HG02623 (cell line): ENCODE results near the gene DHRS7B.
"Not testable (repeated sequence)": the region's sequence is repeated elsewhere in the genome, so short reads cannot be mapped to it uniquely, and the experiment has no call there.

Source experiments
- ATAC-seq: cut with Tn5 transposase; IDR thresholded peaks from one replicate; pipeline ENCODE4 v1.9.1; 2021; ENCODE audit warnings: moderate library complexity; ENCODE audit not compliant: unreplicated experiment

Gene DHRS7B

DNA sequence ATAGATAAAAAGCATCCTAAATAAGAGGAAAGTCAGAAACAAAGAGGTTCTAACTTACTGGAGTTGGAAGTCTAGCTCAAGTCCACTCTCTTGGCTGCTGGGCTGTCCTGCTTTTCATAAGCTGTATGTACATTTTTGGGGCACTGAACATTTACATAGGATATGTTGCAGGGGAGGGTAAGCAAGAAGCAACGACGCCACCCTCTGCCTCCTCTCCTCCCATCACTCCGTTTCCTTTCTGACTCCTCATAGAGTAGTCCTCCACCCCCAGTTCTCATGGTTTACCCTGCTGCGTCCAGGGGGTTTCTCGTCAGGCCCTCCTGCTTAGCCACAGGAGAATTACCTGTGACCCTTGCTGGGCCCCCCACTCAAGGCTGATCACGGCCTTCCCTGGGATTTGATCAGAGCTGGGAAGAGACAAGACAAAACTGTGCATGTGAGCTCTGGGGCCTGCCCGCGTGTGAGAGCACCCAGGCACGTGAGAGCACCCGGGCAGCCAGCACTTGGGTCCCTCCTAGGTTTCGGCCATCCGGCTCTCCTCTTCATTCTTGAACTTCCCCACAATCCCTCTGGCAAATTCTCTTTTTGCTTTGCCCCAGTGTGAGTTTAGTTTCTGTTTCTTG is 50.1 kb downstream of the DHRS7B start:
- ATAC-seq: no peak

DNA sequence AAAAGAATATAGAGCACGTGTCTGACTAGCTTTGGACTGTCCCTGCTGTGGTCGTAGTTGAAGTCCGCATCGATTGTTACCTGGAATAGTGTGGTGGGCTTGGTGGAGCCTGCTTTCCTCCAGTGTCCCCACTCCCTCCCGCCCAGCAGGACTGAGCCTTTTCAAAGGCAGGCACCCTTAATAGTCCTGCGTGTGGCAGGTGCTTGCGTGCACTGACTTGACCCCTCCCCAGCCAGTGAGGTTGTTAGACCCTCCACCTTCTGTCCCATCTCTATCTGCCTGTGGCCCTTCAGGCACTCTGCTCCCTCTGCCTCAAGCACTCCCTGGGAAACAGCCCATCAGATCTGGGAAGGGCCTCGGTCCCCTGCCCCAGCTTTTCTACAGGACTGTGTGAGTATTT is 50.6 kb downstream of the DHRS7B start:
- ATAC-seq: no peak

DNA sequence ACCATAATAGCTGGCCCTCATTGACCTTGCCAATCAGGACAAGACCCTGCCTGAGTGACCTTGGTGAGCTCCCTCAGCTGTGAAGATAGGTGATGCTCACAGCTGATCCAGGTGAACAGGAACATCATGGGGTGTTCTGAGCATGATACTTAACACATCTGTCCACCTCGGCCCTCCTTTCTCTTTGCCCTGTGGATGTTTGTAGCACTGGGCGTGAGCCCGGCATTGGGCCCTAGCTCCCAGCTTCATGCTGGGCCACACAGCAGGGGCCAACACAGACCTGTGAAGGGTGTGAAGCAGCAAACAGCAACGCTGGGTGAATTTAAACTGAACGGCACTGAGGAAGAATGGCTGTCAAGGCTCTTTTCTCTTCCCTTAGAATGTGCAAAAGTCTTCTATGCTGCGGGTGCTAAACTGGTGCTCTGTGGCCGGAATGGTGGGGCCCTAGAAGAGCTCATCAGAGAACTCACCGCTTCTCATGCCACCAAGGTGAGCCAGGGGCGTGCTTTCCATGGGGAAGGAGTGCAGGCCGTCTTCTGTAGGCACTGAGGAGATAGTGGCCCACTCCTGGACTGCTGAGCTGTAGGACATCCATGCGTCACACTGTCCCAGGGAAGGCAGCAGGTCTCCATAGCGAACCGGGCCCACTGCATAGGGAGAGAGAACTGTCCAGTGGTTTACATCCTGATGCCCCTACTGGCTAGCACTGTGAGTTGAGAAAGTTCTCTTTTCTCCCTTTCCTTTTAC is 51.3 kb downstream of the DHRS7B start:
- no peak for ATAC-seq

DNA sequence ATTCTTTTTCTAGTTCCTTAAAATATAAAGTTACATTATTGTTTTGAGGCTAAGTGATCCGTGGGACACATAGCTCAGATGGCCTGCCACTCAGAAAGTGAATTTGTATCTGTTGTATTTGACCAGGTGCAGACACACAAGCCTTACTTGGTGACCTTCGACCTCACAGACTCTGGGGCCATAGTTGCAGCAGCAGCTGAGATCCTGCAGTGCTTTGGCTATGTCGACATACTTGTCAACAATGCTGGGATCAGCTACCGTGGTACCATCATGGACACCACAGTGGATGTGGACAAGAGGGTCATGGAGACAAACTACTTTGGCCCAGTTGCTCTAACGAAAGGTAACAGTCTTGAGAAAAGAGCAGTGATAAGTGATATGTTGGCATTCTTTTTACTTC is 56.7 kb downstream of the DHRS7B start:
- ATAC-seq: no peak

DNA sequence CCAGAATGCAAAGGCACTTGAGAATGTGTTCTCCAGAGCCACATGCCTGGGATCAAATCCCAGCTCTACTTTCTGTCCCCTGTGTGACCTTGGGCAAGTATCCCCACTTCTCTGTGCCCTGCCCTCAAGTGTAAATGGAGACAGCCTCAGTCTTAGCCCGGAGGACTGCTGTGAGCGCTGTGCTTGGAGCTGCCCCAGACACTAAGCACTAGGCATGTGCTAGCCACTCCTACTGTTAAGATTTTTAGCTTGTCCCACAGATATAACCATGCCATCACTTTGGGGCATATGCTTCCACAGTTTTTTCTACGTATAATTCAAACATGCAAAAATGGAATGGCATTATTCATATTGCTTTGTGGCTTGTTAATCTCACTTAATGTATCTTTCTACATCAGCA is 57.8 kb downstream of the DHRS7B start:
- ATAC-seq: no peak

DNA sequence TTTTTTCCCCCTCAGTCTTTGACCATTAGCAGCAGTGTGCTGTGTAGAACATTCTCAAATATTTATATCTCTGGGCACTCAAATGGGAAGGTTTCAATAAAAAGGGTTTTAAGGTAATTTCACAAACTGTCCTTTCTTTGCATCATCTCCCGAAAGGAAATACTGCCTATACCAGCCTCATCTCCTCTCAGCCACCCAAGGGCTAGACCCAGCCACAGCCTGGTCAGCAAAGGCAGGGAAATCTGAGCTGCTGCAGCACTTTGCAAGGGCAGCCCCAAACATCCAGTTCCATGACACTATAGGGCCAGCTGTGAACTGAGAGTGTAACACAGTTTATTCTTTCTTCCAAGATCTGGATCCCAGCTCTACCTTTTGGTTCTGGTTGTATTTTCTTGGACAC is 58.3 kb downstream of the DHRS7B start:
- ATAC-seq: no peak

DNA sequence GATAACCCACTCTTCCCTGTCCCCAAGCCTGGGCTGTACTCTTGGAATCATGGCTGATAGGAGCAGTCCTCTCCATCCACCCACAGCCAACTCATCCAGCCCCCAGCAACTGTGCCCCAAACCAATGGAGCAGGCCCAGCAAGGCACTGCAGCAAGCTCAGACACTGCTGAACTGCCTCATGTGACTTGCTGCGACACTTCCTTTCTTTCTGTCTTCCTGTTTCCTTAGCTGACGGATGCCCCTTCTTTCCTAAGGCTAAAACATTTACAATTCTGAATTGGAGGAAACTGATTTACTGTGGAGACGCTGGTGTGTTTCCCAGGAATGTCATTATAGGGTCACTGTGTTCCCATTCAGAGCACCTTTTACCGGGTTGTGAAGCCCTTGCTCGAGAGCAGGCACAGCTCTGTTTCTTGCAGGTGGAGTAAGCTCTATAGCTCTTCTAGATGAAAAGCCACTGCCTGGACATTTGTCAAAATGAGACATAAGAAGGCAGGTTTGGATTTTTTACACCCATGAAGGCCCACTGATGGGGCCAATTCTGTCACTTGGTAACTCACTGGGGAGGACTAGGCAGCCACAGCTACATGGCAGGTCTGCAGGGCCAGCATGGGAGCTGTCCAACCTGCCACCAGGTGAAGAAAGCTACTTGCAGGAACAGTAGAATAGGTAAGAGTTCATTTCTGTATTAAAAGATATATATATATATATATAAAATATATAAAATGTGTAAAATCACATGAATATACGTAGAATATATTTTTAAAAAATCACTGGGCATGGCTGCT is 59.8 kb downstream of the DHRS7B start:
- ATAC-seq: no peak

DNA sequence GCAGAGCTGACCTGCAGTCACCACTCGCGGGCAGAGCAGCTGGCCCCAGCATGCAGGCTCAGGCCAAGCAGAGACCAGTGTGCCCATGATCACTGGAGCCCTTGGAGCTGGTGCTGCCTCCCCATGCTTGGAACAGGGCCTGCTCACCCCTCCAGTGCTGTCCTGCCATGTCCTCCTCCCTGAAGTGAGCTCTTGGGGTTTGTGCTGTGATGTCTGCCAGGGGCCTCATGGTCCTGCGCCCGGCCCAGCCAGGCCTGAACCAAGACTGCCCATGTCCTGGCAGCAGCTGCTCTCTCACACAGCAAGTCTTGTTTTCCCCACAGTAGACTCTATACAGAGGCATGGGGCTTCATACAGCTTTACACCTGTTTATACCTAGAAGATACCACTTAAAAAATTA is 62.6 kb downstream of the DHRS7B start:
- no peak for ATAC-seq

DNA sequence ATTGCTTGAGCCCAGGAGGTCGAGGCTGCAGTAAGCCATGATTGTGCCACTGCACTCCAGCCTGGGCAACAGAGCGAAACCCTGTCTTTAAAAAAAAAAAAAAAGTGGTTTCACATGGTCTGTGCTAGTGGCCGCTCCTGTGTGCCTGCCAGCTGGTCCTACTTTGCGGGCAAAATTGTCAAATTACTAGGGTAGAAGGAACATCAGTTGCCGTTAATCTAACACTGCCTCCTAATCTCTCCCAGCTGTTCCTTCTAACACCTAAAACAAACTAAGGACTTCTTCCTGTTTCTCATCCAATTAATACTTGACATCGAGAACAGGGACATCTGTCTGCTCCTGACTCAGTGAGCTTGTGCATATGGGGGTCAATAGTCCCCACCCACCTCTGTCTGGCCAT is 63.3 kb downstream of the DHRS7B start:
- ATAC-seq: no peak

DNA sequence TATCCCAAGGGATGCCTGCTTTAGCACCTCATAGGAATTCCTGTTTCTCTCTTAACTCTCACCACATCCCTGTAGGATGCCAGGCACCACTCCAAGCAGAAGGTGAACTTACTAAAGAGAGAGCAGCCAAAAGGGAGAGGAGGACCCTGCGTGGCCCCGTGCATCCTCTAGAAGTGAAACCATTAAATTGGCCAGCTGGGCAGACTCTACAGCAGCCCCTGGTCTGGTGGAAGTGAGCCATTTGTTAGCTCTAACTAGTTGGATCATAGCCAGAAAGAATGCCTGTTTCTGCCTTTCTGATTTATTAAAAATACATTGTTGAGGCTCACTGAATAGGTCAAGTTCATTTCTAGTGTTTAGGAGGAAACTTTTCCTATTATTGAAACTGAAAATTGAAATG is 64.9 kb downstream of the DHRS7B start:
- no peak for ATAC-seq

DNA sequence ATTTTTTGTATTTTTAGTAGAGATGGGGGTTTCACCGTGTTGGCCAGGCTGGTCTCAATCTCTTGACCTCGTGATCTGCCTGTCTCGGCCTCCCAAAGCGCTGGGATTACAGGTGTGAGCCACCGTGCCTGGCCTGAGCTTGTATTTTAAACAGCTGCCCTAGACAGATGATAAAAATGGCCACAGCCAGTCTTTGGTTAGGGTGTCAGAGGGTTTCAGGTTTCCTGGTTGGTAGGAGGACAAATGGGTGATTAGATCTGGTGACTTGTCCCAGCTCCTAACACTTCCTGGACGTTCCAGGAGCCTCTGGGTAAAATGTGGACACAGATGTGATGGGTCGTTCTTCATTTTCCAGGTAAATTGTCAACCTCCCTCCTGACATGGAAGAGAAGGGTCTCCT is 65.7 kb downstream of the DHRS7B start:
- ATAC-seq: not testable (repeated sequence)

DNA sequence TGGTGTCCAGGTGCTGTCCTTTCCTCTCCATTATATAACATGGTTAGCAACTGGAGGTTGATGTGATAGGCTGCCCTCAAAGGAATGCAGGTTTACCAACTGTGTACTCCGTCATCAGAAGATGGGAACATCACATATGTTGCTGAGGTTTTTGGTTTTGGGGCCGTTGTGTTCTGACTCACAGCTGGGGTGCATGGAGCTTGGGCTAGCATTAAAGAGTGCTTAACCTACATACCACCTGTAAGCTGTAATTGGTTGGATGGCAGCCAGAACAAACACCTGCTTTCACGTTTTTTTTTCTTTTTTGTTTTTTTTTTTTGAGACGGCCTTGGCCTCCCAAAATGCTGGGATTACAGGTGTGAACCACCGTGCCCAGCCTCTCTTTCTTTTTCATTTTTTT is 66.3 kb downstream of the DHRS7B start:
- no peak for ATAC-seq

DNA sequence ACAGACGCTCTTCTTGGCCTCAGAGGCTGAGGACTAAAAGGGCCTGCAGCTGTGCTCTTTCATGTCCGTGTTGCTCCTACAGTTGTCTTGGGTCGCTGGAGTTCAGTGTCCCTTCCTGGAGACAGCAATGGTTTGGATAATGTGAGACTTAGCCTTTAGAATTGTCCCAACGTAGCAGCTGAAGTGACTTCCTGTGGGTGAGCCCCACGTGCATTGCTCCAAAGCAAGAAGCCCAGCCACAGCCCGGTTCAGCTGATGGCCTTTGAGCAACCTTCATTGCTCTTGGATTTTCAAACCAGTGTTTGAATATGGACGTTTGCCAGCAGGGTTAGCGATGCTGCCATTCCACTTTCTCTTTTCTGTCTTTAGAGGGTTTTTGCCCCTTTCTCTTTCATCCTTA is 67.5 kb downstream of the DHRS7B start:
- ATAC-seq: no peak

DNA sequence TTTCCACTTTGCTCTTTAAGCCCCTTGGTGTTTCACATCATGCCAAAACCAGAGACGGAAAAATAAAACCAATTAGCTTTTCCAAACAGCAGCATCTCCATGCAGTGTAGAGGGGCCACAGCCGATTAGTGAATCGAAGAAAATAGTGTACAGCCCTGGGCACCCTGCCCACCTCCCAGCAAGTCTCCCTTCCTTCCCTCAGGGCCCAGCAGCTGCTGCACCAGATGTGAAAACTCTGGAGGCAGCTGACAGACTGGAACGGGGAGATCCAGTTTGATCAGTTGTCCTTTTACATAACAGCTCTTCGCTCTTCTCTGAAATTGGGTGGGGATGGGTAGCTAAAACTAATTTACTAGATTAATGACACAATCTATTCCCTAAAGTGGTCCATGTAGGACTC is 67.9 kb downstream of the DHRS7B start:
- ATAC-seq: no peak

DNA sequence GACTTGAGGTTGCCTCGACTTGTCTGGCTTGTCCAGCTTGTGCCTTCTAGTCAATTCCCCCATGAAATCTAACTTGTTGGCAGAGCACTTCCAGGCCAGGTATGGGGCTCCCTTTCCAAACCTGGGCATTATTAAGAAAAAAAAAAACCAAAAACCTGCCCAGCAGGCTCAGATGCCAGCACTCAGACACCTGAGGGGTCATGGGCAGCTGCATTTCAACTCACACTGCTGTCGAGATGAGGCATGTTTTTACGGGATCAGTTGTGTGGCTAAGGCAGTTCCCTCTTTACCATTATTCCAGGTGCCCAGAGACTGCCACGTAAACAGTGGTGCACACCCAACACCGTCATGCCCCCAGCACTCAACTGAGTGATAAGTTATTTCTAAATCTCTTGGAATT is 69.4 kb downstream of the DHRS7B start:
- ATAC-seq: no peak

DNA sequence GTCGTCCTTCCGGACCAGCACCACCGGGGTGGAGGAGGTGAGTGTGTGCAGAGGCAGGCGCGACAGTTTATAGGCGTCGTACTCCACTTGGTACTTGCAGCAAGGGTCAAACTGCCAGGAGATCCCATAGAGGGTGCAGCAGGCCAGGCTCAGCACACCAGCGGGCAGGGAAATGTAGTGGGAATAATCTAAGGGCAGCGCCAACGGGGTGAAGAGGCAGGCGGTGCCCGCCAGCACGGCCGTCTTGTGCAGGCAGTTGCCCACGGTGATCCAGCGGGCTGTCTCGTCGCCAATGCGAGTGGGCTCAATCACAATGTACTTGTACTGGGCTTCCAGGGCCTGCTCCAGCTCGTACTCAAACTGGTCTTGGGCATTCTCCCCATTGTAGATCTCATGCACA is 71.6 kb downstream of the DHRS7B start:
- ATAC-seq: no peak

DNA sequence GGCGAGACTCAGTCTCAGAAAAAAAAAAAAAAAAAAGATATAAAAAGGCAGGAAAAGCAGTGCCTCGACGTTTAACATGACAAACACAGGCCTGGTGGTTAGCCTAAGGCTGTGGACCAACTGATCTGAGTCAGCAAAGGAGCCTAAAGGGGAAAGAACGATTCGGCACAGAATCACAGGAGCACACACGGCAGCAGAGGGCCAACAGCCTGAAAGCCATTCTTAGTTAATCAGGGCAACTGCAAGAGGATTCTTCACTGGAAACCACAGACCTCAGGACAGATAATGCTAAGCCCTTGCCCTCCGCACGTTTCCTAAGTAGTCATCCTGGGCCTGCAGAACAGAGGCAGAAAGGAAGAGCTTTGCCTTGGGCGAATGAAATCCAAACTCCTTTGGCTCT is 72.5 kb downstream of the DHRS7B start:
- no peak for ATAC-seq

DNA sequence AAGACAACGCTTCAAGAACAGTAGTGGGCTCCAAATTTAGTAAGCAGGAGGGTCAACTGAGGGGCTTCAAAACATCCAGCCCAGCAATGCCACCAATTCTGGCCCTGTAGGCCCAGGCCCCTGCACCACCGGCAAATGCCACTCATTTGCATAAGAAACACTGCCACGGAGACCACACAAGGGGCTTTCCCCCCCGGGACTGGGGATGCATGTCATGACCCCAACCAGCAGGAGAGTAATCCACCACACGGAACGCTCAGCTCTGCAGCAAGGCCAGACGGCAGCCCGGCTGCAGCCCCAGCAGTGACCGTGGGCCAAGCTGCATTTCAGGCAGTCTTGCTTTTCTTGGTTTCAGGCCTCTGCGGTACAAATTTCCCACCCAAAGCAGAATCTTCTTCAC is 73.1 kb downstream of the DHRS7B start:
- ATAC-seq: no peak

DNA sequence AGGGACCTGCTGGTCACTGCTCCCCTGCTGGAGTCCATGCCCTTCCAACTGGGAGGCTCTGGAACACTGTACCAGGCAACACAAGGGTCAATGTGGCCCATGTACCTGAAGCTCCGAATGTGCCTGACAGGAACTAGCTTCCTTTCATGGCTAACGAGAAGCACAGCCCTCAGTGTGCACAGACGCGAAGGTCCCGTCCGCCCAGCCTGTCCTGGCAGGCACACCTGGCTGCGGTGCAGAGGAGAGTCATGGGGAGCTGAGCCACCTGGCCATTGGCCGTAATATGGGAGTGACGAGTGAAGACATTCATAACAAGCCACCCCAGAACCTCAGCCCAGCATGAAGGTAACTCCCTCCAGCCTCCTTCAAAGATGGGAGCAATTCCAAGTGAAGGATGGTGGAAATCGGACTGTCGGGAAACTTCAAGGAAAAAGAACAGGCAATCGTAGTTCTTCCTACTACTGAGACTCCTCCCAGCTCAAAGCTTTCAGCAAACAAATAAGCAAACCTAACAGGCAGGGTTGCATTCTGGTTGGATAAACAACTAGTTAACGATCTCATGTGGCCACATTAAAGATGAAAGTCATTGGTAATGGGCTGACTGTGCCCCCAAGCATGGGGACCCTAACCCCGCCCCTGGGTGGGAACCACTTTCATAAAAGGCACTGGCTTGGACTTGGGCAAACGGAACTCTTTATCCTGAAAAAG is 74.0 kb downstream of the DHRS7B start:
- ATAC-seq: no peak

DNA sequence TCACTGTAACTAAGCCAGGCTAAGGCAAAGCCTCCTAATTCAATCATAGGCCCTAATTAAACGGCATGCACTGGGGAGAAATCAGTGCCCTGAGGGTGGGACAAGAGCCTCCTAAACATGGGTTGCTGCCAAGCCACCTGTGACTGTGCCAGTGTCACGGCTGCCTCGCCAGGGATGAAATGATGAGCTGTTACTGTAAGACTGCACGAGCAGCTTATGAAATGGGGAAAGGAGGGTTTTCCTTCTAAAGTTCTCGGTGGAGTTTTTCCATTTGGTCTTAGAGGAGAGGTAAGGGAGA is 74.5 kb downstream of the DHRS7B start:
- ATAC-seq: no peak

DNA sequence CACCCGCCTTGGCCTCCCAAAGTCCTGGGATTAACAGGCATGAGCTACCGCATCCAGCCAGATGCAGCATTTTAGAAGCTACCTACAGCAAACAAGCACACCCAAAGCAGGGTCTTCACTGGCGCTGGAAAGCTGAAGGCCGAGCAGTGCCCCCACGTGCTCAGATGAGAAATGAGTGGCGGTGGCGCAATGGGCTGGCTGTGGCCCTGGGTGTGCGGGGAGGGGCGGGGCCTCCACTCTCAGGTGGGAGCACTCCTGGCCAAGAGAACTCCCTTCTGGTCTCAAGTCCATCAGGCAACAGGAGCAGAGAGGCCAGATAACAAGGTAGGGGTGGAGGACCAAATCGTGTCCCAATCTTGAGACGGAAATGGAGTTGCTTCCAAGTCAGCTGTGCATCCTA is 75.1 kb downstream of the DHRS7B start:
- no peak for ATAC-seq

DNA sequence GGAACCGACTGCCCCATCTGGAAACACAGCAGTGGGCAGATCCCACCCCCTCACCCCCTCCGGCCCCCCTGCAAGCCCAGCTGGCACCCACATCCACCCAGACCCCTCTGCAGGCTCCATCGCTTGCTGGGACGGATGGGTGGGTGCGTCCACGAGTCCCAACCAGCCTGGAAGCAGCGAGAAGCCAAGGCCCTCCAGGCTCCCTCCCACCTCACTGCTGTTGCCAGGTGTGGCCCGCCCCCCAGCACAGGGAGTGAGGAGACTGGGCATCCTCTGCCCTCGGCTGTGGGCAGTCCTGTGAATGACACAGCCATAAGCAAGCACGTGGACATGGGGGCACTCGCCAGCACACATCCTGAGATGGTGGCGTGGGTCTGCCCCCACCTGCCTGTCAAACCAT is 75.7 kb downstream of the DHRS7B start:
- no peak for ATAC-seq
